GM04503 (cell line): ENCODE data around the gene ELN.

Experiments
- DNase-seq: peaks from one replicate; pipeline ENCODE4 v3.0.0-alpha.2; 2012; ENCODE audit warnings: low read depth

The ELN gene

GRCh38 chr7:74064696-74065095, 36.7 kb downstream of the ELN start:
- DNase-seq: no peak

GRCh38 chr7:74066626-74067025, 38.7 kb downstream of the ELN start:
- no peak for DNase-seq

DNA sequence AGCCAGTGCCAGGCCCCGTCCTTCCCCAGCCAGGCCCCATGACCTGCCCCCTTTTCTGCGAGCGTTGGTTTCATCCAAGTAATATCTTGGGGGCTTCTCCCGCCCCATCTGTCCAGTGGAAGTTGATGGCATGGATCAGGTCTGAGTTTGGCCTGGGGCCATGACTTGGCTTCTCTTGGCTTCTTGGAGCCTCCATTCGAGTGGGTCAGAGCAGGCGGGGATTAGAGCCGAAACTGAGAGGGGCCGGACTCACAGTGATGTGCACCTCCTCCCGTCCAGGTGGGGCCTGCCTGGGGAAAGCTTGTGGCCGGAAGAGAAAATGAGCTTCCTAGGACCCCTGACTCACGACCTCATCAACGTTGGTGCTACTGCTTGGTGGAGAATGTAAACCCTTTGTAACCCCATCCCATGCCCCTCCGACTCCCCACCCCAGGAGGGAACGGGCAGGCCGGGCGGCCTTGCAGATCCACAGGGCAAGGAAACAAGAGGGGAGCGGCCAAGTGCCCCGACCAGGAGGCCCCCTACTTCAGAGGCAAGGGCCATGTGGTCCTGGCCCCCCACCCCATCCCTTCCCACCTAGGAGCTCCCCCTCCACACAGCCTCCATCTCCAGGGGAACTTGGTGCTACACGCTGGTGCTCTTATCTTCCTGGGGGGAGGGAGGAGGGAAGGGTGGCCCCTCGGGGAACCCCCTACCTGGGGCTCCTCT, 40.6 kb downstream of the ELN start:
- DNase-seq: no peak

DNA sequence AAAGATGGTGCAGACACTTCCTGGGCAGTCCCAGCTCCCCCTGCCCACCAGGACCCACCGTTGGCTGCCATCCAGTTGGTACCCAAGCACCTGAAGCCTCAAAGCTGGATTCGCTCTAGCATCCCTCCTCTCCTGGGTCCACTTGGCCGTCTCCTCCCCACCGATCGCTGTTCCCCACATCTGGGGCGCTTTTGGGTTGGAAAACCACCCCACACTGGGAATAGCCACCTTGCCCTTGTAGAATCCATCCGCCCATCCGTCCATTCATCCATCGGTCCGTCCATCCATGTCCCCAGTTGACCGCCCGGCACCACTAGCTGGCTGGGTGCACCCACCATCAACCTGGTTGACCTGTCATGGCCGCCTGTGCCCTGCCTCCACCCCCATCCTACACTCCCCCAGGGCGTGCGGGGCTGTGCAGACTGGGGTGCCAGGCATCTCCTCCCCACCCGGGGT, 41.1 kb downstream of the ELN start:
- DNase-seq: no peak

- DNase-seq: no peak
Measured at GRCh38 chr7:74069790-74070618, 42.0 kb downstream of the ELN start.

DNA sequence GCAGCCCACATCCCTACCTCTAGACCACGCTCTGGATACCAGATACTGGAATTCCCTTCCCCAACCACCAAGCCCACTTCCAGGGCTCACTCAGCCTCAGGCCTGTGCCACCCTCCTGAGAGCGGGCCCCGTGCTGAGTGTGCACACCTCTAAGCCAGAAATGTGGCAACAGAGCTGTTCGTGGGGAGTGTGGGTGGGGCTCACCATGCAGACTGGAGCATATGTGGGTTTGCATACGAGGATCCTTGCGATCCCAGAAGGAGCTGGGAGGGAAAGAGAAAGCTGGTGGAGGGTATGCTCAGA, 42.6 kb downstream of the ELN start:
- no peak for DNase-seq

DNA sequence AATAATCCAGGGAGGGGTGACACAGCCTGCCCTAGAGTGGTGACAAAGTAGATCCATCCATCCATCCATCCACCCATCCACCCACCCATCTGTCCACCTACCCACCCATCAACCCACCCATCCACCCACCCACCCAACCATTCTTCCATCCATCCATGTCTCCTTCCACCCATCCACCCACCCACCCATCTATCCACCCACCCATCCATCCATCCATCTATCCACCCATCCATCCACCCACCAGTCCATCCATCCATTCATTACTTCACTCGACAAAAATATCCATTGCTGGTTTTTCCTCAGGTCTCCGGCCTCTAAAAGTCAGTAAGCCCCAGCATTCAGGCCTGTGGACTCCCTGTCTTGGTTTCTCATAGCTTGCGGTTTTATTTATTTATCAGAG, 43.1 kb downstream of the ELN start:
- DNase-seq: no peak

- no peak for DNase-seq
Measured at GRCh38 chr7:74074770-74075169, 46.8 kb downstream of the ELN start.

- no peak for DNase-seq
Measured at GRCh38 chr7:74078461-74078860, 50.5 kb downstream of the ELN start.

DNA sequence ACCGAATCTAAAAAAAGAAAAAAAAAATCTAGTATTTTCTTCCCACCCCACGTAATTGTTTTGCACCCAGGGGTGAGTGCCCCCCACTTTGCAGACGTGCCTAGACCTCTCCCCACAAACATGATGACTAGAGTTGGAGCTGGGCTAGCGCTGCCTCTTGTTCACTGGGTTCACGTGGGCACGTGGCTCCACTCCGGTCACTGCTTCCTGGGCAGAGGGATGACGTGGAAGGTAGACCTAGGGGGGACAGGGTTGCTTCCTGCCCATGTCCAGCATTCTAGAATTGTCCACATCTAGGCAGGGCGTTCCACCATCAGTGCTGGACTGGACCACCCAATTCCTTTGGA, 54.8 kb downstream of the ELN start:
- no peak for DNase-seq

- DNase-seq: no peak
Measured at GRCh38 chr7:74083117-74083876, 55.3 kb downstream of the ELN start, which contains the start of gene LIMK1. TSS of gene LIMK1 (plus strand) at chr7:74083804. CDS start at chr7:74083991, 187 bp downstream.

GRCh38 chr7:74083928-74084721, 56.2 kb downstream of the ELN start:
- DNase-seq: no peak

DNA sequence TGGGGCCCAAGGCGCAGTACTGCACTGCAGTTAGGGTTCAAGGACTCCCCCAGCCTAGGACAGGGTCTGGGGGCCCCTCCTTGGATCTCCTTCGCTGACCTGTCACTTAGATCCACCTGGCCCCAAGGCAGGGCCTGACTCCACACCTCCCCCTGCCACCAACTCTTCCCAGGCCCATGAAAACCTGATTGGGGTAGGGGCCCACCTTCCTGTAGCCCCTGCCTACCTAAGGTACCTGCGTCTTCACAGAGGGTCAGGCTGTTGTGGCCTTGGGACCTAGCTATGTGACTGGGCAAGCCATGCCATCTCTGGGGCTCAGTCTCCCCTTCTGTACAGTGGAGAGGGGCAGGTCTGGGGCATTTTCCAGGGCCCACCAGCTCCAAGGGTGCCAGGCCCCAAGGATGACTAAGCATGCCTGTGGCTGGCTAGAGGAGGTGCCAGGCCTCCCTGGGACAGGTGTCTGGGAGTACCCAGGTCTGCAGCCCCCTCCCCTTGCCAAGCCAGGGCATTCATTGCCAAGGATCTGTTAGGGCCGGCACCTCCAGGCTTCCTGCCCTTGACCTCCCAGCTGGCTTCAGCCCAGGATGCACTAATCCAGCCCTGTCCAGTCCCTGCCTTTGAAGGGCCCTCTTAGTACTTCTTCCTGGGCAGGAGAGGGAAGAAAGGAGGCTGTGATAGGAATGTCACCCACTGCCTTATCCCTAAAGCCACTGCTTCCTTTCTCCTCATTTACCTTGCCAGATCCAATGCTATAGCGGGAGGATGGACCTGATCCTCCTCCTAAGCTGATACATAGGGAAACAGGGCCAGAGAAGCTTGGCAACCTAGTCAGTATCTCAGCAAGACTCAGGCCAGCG, 57.0 kb downstream of the ELN start:
- no peak for DNase-seq

DNA sequence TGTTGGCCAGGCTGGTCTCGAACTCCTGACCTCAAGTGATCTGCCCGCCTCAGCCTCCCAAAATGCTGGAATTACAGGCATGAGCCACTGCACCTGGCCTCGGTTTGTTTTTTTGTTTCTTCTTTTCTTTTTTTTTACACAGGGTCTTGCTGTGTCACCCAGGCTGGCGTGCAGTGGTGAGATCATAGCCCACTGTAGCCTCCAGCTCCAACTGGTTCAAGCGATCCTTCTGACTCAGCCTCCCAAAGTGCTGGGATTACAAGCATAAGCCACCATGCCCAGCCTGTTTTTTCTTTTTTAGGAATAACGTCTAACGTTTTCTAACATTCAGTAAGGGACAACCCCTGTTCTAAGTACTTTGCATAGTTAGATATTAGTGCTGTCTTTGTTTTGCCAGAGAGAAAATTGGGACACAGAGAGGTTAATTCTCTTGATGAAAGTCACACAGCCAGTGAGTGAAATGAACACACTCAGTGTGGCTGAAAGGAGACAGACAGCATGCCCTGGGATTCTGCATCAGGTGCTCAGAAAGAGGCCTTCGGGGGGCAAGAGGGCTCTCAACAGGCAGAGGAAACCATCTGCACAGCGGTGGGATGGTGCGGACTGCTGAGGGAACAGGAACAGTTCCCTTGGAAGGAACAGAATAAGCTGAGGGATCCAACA, 59.9 kb downstream of the ELN start:
- DNase-seq: no peak

DNA sequence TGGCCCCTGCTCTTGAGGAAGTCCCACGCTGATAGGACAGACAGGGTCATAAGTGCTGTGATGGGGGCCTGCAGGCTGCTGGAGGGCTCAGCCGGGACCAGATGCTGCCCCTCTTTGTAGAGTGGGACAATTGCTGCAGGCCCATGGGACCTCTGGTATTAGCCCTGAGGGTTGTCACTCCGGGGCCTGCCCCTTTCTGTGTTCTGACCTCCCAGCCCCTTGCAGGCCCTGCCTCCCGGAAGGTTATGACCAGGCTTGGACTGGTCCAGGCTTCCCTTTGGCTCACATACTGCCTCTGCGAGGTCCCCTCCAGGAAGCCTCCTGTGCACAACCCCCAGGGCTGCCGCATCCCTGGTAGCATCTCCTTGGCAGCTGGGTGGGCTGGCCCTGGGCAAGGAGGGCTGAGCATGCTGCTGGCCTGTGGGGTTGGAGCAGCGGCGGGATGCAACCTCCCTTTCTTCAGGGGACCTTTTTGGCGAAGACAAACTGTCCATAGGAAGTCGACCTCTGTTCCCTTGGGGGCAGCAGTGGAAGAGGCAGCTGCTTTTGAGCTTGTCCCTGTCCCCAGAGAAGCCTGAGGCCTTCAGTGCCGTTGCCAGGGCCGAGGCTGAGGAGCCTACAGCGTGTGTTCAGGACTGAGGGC, 64.5 kb downstream of the ELN start:
- DNase-seq: no peak

- DNase-seq: no peak
Measured at GRCh38 chr7:74092964-74093471, 65.0 kb downstream of the ELN start.

DNA sequence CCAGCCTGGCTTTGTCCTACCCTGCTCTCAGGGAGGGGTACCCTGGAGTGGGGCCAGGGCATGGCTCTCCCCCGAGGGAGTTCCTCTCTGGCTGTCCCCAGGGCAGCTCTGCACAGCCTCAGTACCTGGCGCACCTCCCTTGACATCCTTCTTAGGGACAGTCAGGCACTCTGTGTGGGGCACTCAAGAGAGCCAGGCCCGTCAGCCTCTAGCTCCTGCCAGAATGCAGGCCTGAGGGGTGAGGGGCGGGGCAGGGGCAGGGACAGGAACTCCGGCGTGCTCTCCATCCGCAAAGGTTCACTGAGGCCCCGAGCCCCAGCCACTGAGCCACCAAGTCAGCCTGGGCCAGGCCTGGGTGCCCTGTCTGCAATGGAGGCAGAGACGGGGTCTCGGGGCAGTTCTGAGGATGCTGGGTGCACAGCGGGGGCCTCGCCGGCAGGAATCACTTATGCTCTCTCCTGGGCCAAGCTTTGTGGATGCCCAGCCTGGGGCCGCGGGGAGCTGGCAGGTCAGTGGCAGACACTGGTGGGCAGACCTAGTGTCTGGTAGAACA, 65.8 kb downstream of the ELN start:
- no peak for DNase-seq

DNA sequence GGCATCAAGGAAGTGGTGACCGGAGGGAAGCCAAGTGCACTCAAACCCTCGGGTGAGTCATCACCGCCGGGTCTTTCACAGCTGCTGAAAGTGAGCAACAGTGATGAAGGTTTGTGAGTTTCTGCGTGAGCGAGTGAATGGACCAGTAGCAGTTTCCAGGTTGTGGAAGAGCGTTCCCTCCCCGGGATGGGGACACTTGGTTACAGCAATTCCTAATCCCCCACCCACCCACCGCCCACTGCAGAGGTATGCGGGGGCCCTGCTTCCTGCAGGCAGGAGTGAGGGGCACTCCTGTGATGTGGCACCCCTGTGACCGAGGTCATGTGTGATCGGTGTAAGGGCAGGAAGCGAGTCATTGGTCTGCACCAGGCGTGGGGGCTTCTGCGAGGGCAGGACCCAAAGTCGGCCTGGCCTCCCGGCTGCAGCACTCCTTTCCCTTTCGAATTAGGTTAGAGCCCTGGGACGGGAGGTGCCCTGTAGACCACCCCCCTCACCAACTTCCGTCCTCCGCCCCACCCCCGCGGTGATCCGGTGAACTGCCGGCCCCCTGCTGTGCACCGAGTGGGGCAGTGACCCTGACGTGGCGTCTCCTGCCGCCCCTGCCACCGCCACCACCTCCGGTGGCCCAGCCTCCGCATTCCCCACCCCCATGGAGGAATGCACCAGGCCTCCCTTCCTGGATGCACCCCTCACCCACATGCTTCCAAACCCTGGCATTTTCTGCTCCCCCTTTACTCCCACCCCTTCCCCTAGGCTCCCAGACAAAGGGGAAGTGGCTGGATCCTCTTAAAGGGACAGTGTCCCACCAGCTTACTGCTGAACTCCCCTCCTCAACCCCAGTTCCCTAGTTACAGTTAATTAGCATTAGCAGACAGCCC, 66.5 kb downstream of the ELN start:
- peak; percentile 82 for DNase-seq

DNA sequence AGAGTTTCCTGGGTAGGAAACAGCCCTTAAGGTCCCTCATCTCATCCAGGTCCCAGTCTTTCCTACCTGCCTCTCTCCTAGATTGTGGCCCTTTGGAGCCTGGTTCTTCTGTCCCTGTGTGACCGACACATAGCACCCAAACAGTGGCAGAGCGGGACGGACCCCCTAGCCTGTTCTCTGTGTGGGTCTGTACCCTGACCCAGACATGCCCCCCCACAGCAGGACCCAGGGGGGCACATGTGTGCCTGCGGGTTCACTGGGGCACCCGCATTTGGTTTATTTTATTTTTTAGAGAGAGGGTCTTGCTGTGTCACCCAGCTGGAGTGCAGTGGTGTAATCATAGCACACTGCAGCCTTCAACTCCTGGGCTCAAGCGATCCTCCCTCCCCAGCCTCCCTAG, 67.2 kb downstream of the ELN start:
- no peak for DNase-seq
